Keratinocyte (primary cell): ENCODE data around the gene PUDP. TPM values are rescaled to one million over a fixed set of nuclear protein-coding genes. Genes with fewer than 3 reads are reported as not detected.

ENCODE experiments used
- DNase-seq: peaks from one replicate; pipeline ENCODE4 v3.0.0-alpha.2; 2011; ENCODE audit warnings: low read depth, missing footprints, low spot score
- FAIRE-seq: peaks from 2 replicates; lab custom pipeline; 2011; peaks lifted over from hg19 to GRCh38; lab: Jason Lieb, UNC
- H2AFZ ChIP-seq: 2 replicates; pipeline ENCODE4 v1.6.0; 2012; ENCODE audit warnings: low read length, control low read depth, inconsistent platforms; ENCODE audit not compliant: control insufficient read depth
- H3K27ac ChIP-seq: 2 replicates; pipeline ENCODE4 v1.5.1; 2011; ENCODE audit warnings: low read length; ENCODE audit not compliant: control insufficient read depth, insufficient read depth
- H3K27me3 ChIP-seq: 3 replicates; pipeline ENCODE4 v1.6.0; 2011; ENCODE audit warnings: low read length; ENCODE audit not compliant: control insufficient read depth, insufficient read depth; ENCODE audit errors: extremely low read depth
- H3K36me3 ChIP-seq, 2 experiments: 2 replicates in 1 of 2; 3 replicates in 1 of 2; pipeline ENCODE4 v1.5.1; 2011; ENCODE audit warnings: low read length in 2 of 2, mild to moderate bottlenecking in 1 of 2; ENCODE audit not compliant: control insufficient read depth in 2 of 2, insufficient read depth in 2 of 2; ENCODE audit errors: extremely low read depth in 1 of 2
- H3K4me1 ChIP-seq: 3 replicates; pipeline ENCODE4 v1.5.1; 2011; ENCODE audit warnings: low read length; ENCODE audit not compliant: control insufficient read depth, insufficient read depth; ENCODE audit errors: extremely low read depth
- H3K4me2 ChIP-seq: 3 replicates; pipeline ENCODE4 v1.6.0; 2011; ENCODE audit warnings: low read depth, low read length; ENCODE audit not compliant: control insufficient read depth, insufficient read depth; ENCODE audit errors: extremely low read depth
- H3K4me3 ChIP-seq, 3 experiments: fragments of 200-600 bp in 1 of 3; sonication (generic) in 1 of 3; 2 replicates in 2 of 3; 3 replicates in 1 of 3; pipeline ENCODE4 v1.5.1; 2011 to 2016; ENCODE audit warnings: low read length in 3 of 3, mild to moderate bottlenecking in 3 of 3, control low read depth in 2 of 3, inconsistent platforms in 1 of 3, low read depth in 1 of 3, mixed read lengths in 1 of 3, mixed run types in 1 of 3, moderate library complexity in 1 of 3; ENCODE audit not compliant: control insufficient read depth in 2 of 3, insufficient read depth in 2 of 3; ENCODE audit errors: extremely low read depth in 1 of 3
- H3K79me2 ChIP-seq: 2 replicates; pipeline ENCODE4 v1.6.0; 2012; ENCODE audit warnings: low read length; ENCODE audit not compliant: control insufficient read depth, insufficient read depth
- H3K9ac ChIP-seq: 3 replicates; pipeline ENCODE4 v1.6.0; 2011; ENCODE audit warnings: low read length; ENCODE audit not compliant: control insufficient read depth, insufficient read depth; ENCODE audit errors: extremely low read depth
- H3K9me1 ChIP-seq: 3 replicates; pipeline ENCODE4 v1.6.0; 2011; ENCODE audit warnings: low read length; ENCODE audit not compliant: control insufficient read depth, insufficient read depth; ENCODE audit errors: extremely low read depth
- H3K9me3 ChIP-seq: 2 replicates; pipeline ENCODE4 v1.5.1; 2012; ENCODE audit warnings: low read depth, low read length; ENCODE audit not compliant: control insufficient read depth
- H4K20me1 ChIP-seq: 3 replicates; pipeline ENCODE4 v1.6.0; 2011; ENCODE audit warnings: low read length; ENCODE audit not compliant: control insufficient read depth, insufficient read depth; ENCODE audit errors: extremely low read depth
- EZH2 ChIP-seq: IDR thresholded peaks from one replicate; pipeline ENCODE4 v1.6.1; 2012; ENCODE audit warnings: inconsistent platforms, mild to moderate bottlenecking, low read length, moderate library complexity
- dilution Hi-C: fragments of 300-500 bp; cut with MboI; formaldehyde crosslinking; loops from one replicate; pipeline ENCODE4 v1.7.0; 2020; ENCODE audit warnings: low sequenced_read_pairs; ENCODE audit not compliant: extremely low pct_ligation_motif_present
- polyA plus RNA-seq, 5 experiments: library from polyadenylated mRNA; depleted of rRNA in 3 of 5; stranded (reverse) in 3 of 5; stranded (forward) in 1 of 5; unstranded in 1 of 5; fragments of >200 nt; gene quantifications; 1 replicate in 1 of 5; 2 replicates in 3 of 5; 3 replicates in 1 of 5; pipeline versions ENCODE4 v1.2.1 to v1.2.3, GENCODE V29; 2011 to 2012; ENCODE audit warnings: missing spikeins in 2 of 5, low read depth in 1 of 5, low replicate concordance in 1 of 5
- TF ChIP-seq, protein P1 (sequence below), 3 experiments: IDR thresholded peaks in 1 of 3; conservative IDR thresholded peaks in 1 of 3; optimal IDR thresholded peaks in 1 of 3; 2 replicates in 2 of 3; 3 replicates in 1 of 3; pipeline versions ENCODE3 to v1.5.1; 2011; ENCODE audit warnings: low read length in 3 of 3, mild to moderate bottlenecking in 3 of 3, moderate library complexity in 2 of 3, control low read depth in 1 of 3, inconsistent platforms in 1 of 3; ENCODE audit not compliant: insufficient read depth in 2 of 3; ENCODE audit errors: extremely low read depth in 1 of 3

PUDP gene
- polyA plus RNA-seq, 1 donor (not counting 4 experiments of a cell fraction or from before 2014, with no cell fraction given): 48.0 TPM

DNA sequence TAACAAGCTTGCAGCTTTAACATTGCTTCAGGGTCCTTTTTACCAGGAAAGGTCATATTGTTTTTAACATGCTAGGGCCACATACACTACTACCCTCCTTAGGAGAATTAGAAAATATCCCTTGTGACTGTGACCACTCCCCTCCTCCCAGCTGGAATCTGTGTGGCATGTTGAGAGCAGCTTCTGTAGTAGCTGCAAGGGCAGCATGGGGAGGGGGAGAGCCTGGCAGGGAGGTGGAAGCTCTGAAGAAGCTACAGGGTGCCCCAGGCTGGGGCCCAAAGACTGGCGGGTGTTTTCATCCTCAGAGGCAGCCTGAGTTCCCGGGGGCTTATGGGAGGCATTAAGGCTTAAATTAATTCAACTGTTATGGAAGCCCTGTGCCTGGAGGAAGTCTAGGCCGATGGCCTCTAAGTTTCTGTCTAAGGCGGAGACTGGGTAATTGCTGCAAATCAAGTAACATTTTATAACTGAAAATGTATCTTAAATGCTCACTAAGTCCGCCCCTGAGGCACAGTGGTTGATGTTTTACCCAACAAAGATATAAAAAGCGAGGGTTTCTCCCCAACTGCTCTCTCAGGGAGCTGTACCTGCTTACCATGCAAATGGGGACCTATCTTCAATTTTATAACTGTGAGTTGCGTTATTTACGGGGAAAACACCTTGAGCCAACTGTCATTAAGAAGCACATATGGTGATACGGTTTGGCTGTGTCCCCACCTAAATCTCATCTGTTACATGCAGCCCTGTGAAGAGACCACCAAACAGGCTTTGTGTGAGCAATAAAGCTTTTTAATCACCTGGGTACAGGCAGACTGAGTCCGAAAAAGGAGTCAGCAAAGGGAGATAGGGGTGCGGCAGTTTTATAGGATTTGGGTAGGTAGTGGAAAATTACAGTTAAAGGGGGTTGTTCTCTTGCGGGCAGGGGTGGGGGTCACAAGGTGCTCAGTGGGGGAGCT is 37.8 kb downstream of the PUDP start:
- no peak overlapping the region for H2AFZ ChIP-seq
- no peak overlapping the region for H3K9ac ChIP-seq
- no peak overlapping the region for H3K4me2 ChIP-seq
- H3K27ac ChIP-seq: no peak overlapping the region
- no peaks in the 10 kb centered on the region for H3K27me3 ChIP-seq
- no peak for FAIRE-seq
- no peak overlapping the region for H3K4me3 ChIP-seq
- dilution Hi-C loops: no loop called here
- H3K4me1 ChIP-seq: peaks cover 11% of the 10 kb centered on the region
- DNase-seq: no peak
- no peaks in the 10 kb centered on the region for H3K9me1 ChIP-seq
- TF ChIP-seq, protein P1, sequence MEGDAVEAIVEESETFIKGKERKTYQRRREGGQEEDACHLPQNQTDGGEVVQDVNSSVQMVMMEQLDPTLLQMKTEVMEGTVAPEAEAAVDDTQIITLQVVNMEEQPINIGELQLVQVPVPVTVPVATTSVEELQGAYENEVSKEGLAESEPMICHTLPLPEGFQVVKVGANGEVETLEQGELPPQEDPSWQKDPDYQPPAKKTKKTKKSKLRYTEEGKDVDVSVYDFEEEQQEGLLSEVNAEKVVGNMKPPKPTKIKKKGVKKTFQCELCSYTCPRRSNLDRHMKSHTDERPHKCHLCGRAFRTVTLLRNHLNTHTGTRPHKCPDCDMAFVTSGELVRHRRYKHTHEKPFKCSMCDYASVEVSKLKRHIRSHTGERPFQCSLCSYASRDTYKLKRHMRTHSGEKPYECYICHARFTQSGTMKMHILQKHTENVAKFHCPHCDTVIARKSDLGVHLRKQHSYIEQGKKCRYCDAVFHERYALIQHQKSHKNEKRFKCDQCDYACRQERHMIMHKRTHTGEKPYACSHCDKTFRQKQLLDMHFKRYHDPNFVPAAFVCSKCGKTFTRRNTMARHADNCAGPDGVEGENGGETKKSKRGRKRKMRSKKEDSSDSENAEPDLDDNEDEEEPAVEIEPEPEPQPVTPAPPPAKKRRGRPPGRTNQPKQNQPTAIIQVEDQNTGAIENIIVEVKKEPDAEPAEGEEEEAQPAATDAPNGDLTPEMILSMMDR (optimal IDR thresholded peaks at IDR 0.05 in 1 of 3, IDR thresholded peaks at IDR 0.05 in 1 of 3, conservative IDR thresholded peaks at IDR 0.05 in 1 of 3; ENCODE audit: extremely low read depth in 1 of 3, insufficient read depth in 2 of 3, low read length in 3 of 3): no peak
- no peak for TF ChIP-seq EZH2
- no peaks in the 10 kb centered on the region for H4K20me1 ChIP-seq
- peaks cover 3 to 7% of the 10 kb centered on the region in 2 experiments for H3K36me3 ChIP-seq
- H3K9me3 ChIP-seq: no peaks in the 10 kb centered on the region
- peaks cover 9% of the 10 kb centered on the region for H3K79me2 ChIP-seq

DNA sequence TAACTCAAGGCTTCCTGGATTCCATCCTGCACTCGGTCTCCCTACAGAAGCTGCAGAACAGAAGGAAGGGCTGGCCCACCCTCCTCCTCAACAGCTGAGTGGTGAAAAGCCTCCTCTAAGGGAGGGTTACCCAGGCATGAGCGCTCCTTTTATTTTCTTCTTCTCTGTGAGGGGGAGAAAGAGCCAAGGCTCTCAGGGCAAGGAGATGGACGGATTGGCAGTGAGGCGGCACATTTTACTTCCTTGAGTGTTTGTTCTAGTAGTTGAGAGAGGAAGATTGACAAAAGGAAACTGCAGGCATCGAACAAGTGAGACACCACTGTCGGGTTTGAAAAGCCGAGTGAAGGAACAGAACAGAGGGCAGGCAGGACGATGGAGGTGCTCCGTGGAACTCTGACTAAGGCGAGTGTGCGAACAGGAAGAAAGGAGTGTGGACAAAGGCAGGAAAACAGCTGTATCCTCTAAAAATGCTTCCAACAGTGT is 38.9 kb downstream of the PUDP start:
- H3K36me3 ChIP-seq: peaks cover 3 to 12% of the 10 kb centered on the region in 2 experiments
- peak overlapping the region; percentile 38 for H3K4me2 ChIP-seq
- no peak overlapping the region for H3K9ac ChIP-seq
- peaks cover 9% of the 10 kb centered on the region for H3K79me2 ChIP-seq
- peaks cover 11% of the 10 kb centered on the region for H3K4me1 ChIP-seq
- no peaks in the 10 kb centered on the region for H3K27me3 ChIP-seq
- no peaks in the 10 kb centered on the region for H4K20me1 ChIP-seq
- dilution Hi-C loops: no loop called here
- TF ChIP-seq, protein P1 (optimal IDR thresholded peaks at IDR 0.05 in 1 of 3, IDR thresholded peaks at IDR 0.05 in 1 of 3, conservative IDR thresholded peaks at IDR 0.05 in 1 of 3; ENCODE audit: extremely low read depth in 1 of 3, insufficient read depth in 2 of 3, low read length in 3 of 3): no peak
- TF ChIP-seq EZH2: no peak
- no peak overlapping the region for H2AFZ ChIP-seq
- no peaks in the 10 kb centered on the region for H3K9me3 ChIP-seq
- FAIRE-seq (no peak), DNase-seq (no peak)
- no peak overlapping the region for H3K27ac ChIP-seq
- H3K4me3 ChIP-seq: no peak overlapping the region
- H3K9me1 ChIP-seq: no peaks in the 10 kb centered on the region
